CD4-positive, alpha-beta T cell (primary cell): ENCODE results near the gene RASAL3. TPM values are rescaled to one million over a fixed set of nuclear protein-coding genes. Genes with fewer than 3 reads are reported as not detected.

ENCODE experiments used
- ATAC-seq: fragments of 200-7000 bp; cut with Tn5 transposase; one replicate; pipeline ENCODE4 v1.10.0; 2022; ENCODE audit warnings: mild to moderate bottlenecking; ENCODE audit not compliant: poor library complexity
- CTCF ChIA-PET: fragments of 350-600 bp; sonication (Branson Sonifier 250); formaldehyde crosslinking; loops from one replicate; lab custom pipeline; 2021; ENCODE audit warnings: antibody characterized with exemption, inconsistent platforms; lab: Charles Lee
- POLR2A ChIA-PET: fragments of 350-600 bp; sonication (Branson Sonifier 250); formaldehyde crosslinking; loops from one replicate; lab custom pipeline; 2021; ENCODE audit warnings: antibody characterized with exemption, inconsistent platforms; lab: Charles Lee
- DNase-seq, 14 experiments: peaks; one replicate each; pipeline ENCODE4 v3.0.0-alpha.2; 2013 to 2020; ENCODE audit warnings: mixed read lengths in 2 of 14
- H3K27ac ChIP-seq, 2 donors: one replicate each; pipeline versions ENCODE4 v1.5.1 to v1.7.0; 2013; ENCODE audit warnings: low read length in 2 of 2, low read depth in 1 of 2, mild to moderate bottlenecking in 1 of 2
- H3K27me3 ChIP-seq, 2 experiments: 1 replicate in 1 of 2; 2 replicates in 1 of 2; pipeline versions ENCODE4 v1.6.1 to v1.7.0; 2013; ENCODE audit warnings: low read length in 2 of 2, control low read depth in 1 of 2, mild to moderate bottlenecking in 1 of 2, moderate library complexity in 1 of 2; ENCODE audit not compliant: insufficient read depth in 2 of 2, control insufficient read depth in 1 of 2
- H3K36me3 ChIP-seq: one replicate; pipeline ENCODE4 v1.6.1; 2013; ENCODE audit warnings: low read length, control low read depth; ENCODE audit not compliant: insufficient read depth
- H3K4me1 ChIP-seq: one replicate; pipeline ENCODE4 v1.6.1; 2013; ENCODE audit warnings: low read length, control low read depth; ENCODE audit not compliant: insufficient read depth
- H3K4me3 ChIP-seq: one replicate; pipeline ENCODE4 v1.5.1; 2013; ENCODE audit warnings: mild to moderate bottlenecking, low read length, moderate library complexity
- H3K9me3 ChIP-seq, 2 experiments: 1 replicate in 1 of 2; 2 replicates in 1 of 2; pipeline versions ENCODE4 v1.6.1 to v1.7.0; 2013; ENCODE audit warnings: low read length in 2 of 2, mild to moderate bottlenecking in 2 of 2, control low read depth in 1 of 2, moderate library complexity in 1 of 2; ENCODE audit not compliant: control insufficient read depth in 1 of 2, insufficient read depth in 1 of 2
- H3K27ac Mint-ChIP-seq: one replicate; pipeline ENCODE4 v1.8.0; 2020; ENCODE audit warnings: mixed read lengths
- H3K27me3 Mint-ChIP-seq: one replicate; pipeline ENCODE4 v1.8.0; 2021; ENCODE audit warnings: mixed read lengths
- H3K36me3 Mint-ChIP-seq: one replicate; pipeline ENCODE4 v1.8.0; 2021; ENCODE audit warnings: low read depth, mixed read lengths
- H3K4me1 Mint-ChIP-seq: one replicate; pipeline ENCODE4 v1.8.0; 2021; ENCODE audit warnings: low read depth, mixed read lengths
- H3K4me3 Mint-ChIP-seq: one replicate; pipeline ENCODE4 v1.8.0; 2020; ENCODE audit warnings: mild to moderate bottlenecking, mixed read lengths
- H3K9me3 Mint-ChIP-seq: one replicate; pipeline ENCODE4 v1.8.0; 2020; ENCODE audit warnings: mixed read lengths
- CTCF ChIP-seq: fragments of 200-600 bp; IDR thresholded peaks from one replicate; pipeline ENCODE4 v1.8.0; 2022; ENCODE audit warnings: antibody characterized with exemption, mild to moderate bottlenecking
- intact Hi-C, 2 experiments: fragments of 100-400 bp; cut with DNase I in 1 of 2; cut with micrococcal nuclease in 1 of 2; formaldehyde crosslinking; loops; one replicate each; pipeline versions ENCODE4 v1.15.1 to v1.9.0; 2023 to 2025; cut with DNase I, micrococcal nuclease
- total RNA-seq, 174 experiments: library from RNA in 2 of 174; stranded (reverse) in 2 of 174; gene quantifications; one replicate each; pipeline ENCODE4 v1.2.3 and lab custom pipeline; 2021 to 2026

RASAL3 gene
- total RNA-seq, 2 experiments from 2014 or later: 91.8 to 92.8 TPM

- intact Hi-C loops: loop anchor here (1.0 to 5.0 kb wide), 6 partner anchors 14 to 101 kb away; partner anchors contain the start of genes AKAP8 (in 1 of the 2), AKAP8L (in 1 of the 2), BRD4 (in 1 of the 2) and WIZ (in 1 of the 2)
- H3K4me1 ChIP-seq: peaks cover 38% of the 10 kb centered on the region
- TF ChIP-seq CTCF: no peak
- peaks cover 28% of the 10 kb centered on the region for H3K4me1 Mint-ChIP-seq
- no peaks in the 10 kb centered on the region for H3K27me3 ChIP-seq
- H3K27ac Mint-ChIP-seq: peak overlapping the region; percentile 82
- peak overlapping the region; percentile 40 to 65 for H3K27ac ChIP-seq
- peaks cover 15% of the 10 kb centered on the region for H3K36me3 ChIP-seq
- CTCF ChIA-PET: interaction anchor here (0.9 to 2.4 kb wide), 4 partner anchors 12 to 340 kb away, joined by 3 to 20 read pairs (median 9); partner anchors contain the start of gene AKAP8L
- POLR2A ChIA-PET: interaction anchor here (0.6 to 4.3 kb wide), 16 partner anchors 13 to 404 kb away, joined by 3 to 62 read pairs (median 6); partner anchors contain the start of genes AKAP8, AKAP8L and WIZ
- no peaks in the 10 kb centered on the region for H3K27me3 Mint-ChIP-seq
- DNase-seq (peak; percentile 85 to 97 (median 92)), ATAC-seq (peak; percentile 94)
- peak overlapping the region; percentile 87 for H3K4me3 ChIP-seq
- H3K36me3 Mint-ChIP-seq: peaks cover 20% of the 10 kb centered on the region
- H3K9me3 ChIP-seq: no peaks in the 10 kb centered on the region
- H3K9me3 Mint-ChIP-seq: no peaks in the 10 kb centered on the region
- peak overlapping the region; percentile 90 for H3K4me3 Mint-ChIP-seq
Measured at GRCh38 chr19:15432629-15433518, 31.5 kb downstream of the RASAL3 start.

GRCh38 chr19:15432018-15432494 lies 32.3 kb downstream of the RASAL3 start:
- ATAC-seq (peak; percentile 4), DNase-seq (peak in 3 of 14 experiments; percentile 19 to 50 (median 28))
- H3K36me3 ChIP-seq: peaks cover 23% of the 10 kb centered on the region
- H3K4me3 Mint-ChIP-seq: peak overlapping the region; percentile 99
- peak overlapping the region; percentile 87 for H3K4me3 ChIP-seq
- peaks cover 0 to 2% of the 10 kb centered on the region in 2 experiments for H3K9me3 ChIP-seq
- no peaks in the 10 kb centered on the region for H3K9me3 Mint-ChIP-seq
- peak overlapping the region in 1 of 2 donors; percentile 60 for H3K27ac ChIP-seq
- peak overlapping the region; percentile 88 for H3K27ac Mint-ChIP-seq
- H3K36me3 Mint-ChIP-seq: peaks cover 26% of the 10 kb centered on the region
- POLR2A ChIA-PET: interaction anchor here (0.6 to 4.3 kb wide), 13 partner anchors 13 to 405 kb away, joined by 3 to 62 read pairs (median 8); partner anchors contain the start of genes AKAP8, AKAP8L and WIZ
- TF ChIP-seq CTCF: no peak
- H3K27me3 ChIP-seq: no peaks in the 10 kb centered on the region
- H3K27me3 Mint-ChIP-seq: no peaks in the 10 kb centered on the region
- peaks cover 40% of the 10 kb centered on the region for H3K4me1 ChIP-seq
- CTCF ChIA-PET: interaction anchor here (0.9 to 2.4 kb wide), 4 partner anchors 13 to 340 kb away, joined by 3 to 20 read pairs (median 10); partner anchors contain the start of gene AKAP8L
- peaks cover 28% of the 10 kb centered on the region for H3K4me1 Mint-ChIP-seq
- intact Hi-C loops: loop anchor here (1.0 to 5.0 kb wide), 6 partner anchors 13 to 100 kb away; partner anchors contain the start of genes AKAP8 (in 1 of the 2), AKAP8L (in 1 of the 2), BRD4 (in 1 of the 2) and WIZ (in 1 of the 2)
